HUES6 (cell line): ENCODE data around the gene CCDC159.
A peak's percentile ranks its signal among the peaks of the same experiment; 100 is the strongest.
"Not testable (repeated sequence)": the region's sequence is repeated elsewhere in the genome, so short reads cannot be mapped to it uniquely, and the experiment has no call there.

ENCODE experiments used
- H3K27ac ChIP-seq: 2 replicates; pipeline ENCODE4 v1.7.0; 2013; ENCODE audit warnings: low read depth, mild to moderate bottlenecking, low read length, inconsistent platforms
- H3K27me3 ChIP-seq: 2 replicates; pipeline ENCODE4 v1.6.1; 2013; ENCODE audit warnings: low read length; ENCODE audit not compliant: control insufficient read depth, insufficient read depth
- H3K36me3 ChIP-seq: 2 replicates; pipeline ENCODE4 v1.6.1; 2013; ENCODE audit warnings: low read length; ENCODE audit not compliant: control insufficient read depth, insufficient read depth
- H3K4me1 ChIP-seq: 2 replicates; pipeline ENCODE4 v1.6.1; 2013; ENCODE audit warnings: low read length; ENCODE audit not compliant: control insufficient read depth, insufficient read depth
- H3K4me3 ChIP-seq: 2 replicates; pipeline ENCODE4 v1.5.1; 2013; ENCODE audit warnings: low read depth, low read length
- H3K9ac ChIP-seq: one replicate; pipeline ENCODE4 v1.6.1; 2013; ENCODE audit warnings: mild to moderate bottlenecking, low read length
- H3K9me3 ChIP-seq: 2 replicates; pipeline ENCODE4 v1.6.1; 2013; ENCODE audit warnings: low read depth, low read length; ENCODE audit not compliant: control insufficient read depth, insufficient read depth

The CCDC159 gene

GRCh38 chr19:11373166-11373884, 27.0 kb downstream of the CCDC159 start:
- peaks cover 10% of the 10 kb centered on the region for H3K4me1 ChIP-seq
- H3K9ac ChIP-seq: no peak overlapping the region
- H3K27me3 ChIP-seq: no peaks in the 10 kb centered on the region
- H3K4me3 ChIP-seq: peak overlapping the region; percentile 78; the same call in 1 of the 2 replicates
- H3K27ac ChIP-seq: no peak overlapping the region
- no peaks in the 10 kb centered on the region for H3K9me3 ChIP-seq
- H3K36me3 ChIP-seq: no peaks in the 10 kb centered on the region; the same call in 1 of the 2 replicates

- H3K4me1 ChIP-seq: peaks cover 10% of the 10 kb centered on the region
- H3K27me3 ChIP-seq: no peaks in the 10 kb centered on the region
- H3K9me3 ChIP-seq: no peaks in the 10 kb centered on the region
- H3K36me3 ChIP-seq: no peaks in the 10 kb centered on the region; the same call in 1 of the 2 replicates
- H3K4me3 ChIP-seq: peak overlapping the region; percentile 78
- no peak overlapping the region for H3K9ac ChIP-seq
- H3K27ac ChIP-seq: no peak overlapping the region
Observed at GRCh38 chr19:11373885-11374432, 27.6 kb downstream of the CCDC159 start.

- peak within 1 kb of the TSS; percentile 78 for H3K4me3 ChIP-seq
- no peaks in the 10 kb centered on the region for H3K9me3 ChIP-seq
- no peaks in the 10 kb centered on the region for H3K36me3 ChIP-seq
- H3K27me3 ChIP-seq: no peaks in the 10 kb centered on the region
- H3K9ac ChIP-seq: peak within 1 kb of the TSS; percentile 90
- peak within 1 kb of the TSS; percentile 75 for H3K27ac ChIP-seq
- peaks cover 10% of the 10 kb centered on the region for H3K4me1 ChIP-seq
Observed at GRCh38 chr19:11374433-11375142, 28.3 kb downstream of the CCDC159 start, which contains the start of gene SWSAP1. SWSAP1 (plus strand) TSS chr19:11374666; CDS start chr19:11374681, 15 bp downstream.

GRCh38 chr19:11375143-11375948, 29.0 kb downstream of the CCDC159 start:
- Histone ChIP-seq H3K27ac (peak overlapping the region; percentile 44; the same call in 1 of the 2 replicates), H3K9me3 (no peaks in the 10 kb centered on the region), H3K4me1 (peaks cover 13% of the 10 kb centered on the region), H3K9ac (peak overlapping the region; percentile 41), H3K4me3 (peak overlapping the region; percentile 78), H3K27me3 (no peaks in the 10 kb centered on the region), H3K36me3 (no peaks in the 10 kb centered on the region)

GRCh38 chr19:11377237-11377636, 30.9 kb downstream of the CCDC159 start:
- Histone ChIP-seq H3K9me3 (no peaks in the 10 kb centered on the region), H3K27me3 (no peaks in the 10 kb centered on the region), H3K4me1 (peaks cover 16% of the 10 kb centered on the region), H3K9ac (no peak overlapping the region), H3K36me3 (no peaks in the 10 kb centered on the region), H3K27ac (no peak overlapping the region), H3K4me3 (no peak overlapping the region)

GRCh38 chr19:11377756-11378155, 31.4 kb downstream of the CCDC159 start:
- no peak overlapping the region for H3K4me3 ChIP-seq
- H3K9ac ChIP-seq: no peak overlapping the region
- no peaks in the 10 kb centered on the region for H3K36me3 ChIP-seq
- no peaks in the 10 kb centered on the region for H3K9me3 ChIP-seq
- H3K27ac ChIP-seq: no peak overlapping the region
- no peaks in the 10 kb centered on the region for H3K27me3 ChIP-seq
- peaks cover 16% of the 10 kb centered on the region for H3K4me1 ChIP-seq

- no peak overlapping the region for H3K9ac ChIP-seq
- no peak overlapping the region for H3K4me3 ChIP-seq
- no peaks in the 10 kb centered on the region for H3K27me3 ChIP-seq
- peaks cover 16% of the 10 kb centered on the region for H3K4me1 ChIP-seq
- H3K27ac ChIP-seq: no peak overlapping the region
- no peaks in the 10 kb centered on the region for H3K9me3 ChIP-seq
- no peaks in the 10 kb centered on the region for H3K36me3 ChIP-seq
Observed at GRCh38 chr19:11378319-11379189, 32.2 kb downstream of the CCDC159 start.

- not testable (repeated sequence) for H3K27ac ChIP-seq, H3K4me3 ChIP-seq, H3K9me3 ChIP-seq, H3K9ac ChIP-seq, H3K36me3 ChIP-seq, H3K27me3 ChIP-seq
- peaks cover 10% of the 10 kb centered on the region; the same call in 1 of the 2 replicates for H3K4me1 ChIP-seq
Observed at GRCh38 chr19:11379269-11379845, 33.0 kb downstream of the CCDC159 start.

GRCh38 chr19:11379857-11380350, 33.6 kb downstream of the CCDC159 start:
- no peaks in the 10 kb centered on the region for H3K9me3 ChIP-seq
- peaks cover 10% of the 10 kb centered on the region; the same call in 1 of the 2 replicates for H3K4me1 ChIP-seq
- no peak overlapping the region for H3K9ac ChIP-seq
- H3K27me3 ChIP-seq: no peaks in the 10 kb centered on the region
- H3K27ac ChIP-seq: no peak overlapping the region
- H3K4me3 ChIP-seq: peak overlapping the region; percentile 75
- no peaks in the 10 kb centered on the region for H3K36me3 ChIP-seq
